ENCODE data around the gene PRSS36. TPM values are rescaled to one million over a fixed set of nuclear protein-coding genes. Genes with fewer than 3 reads are reported as not detected.

Gene PRSS36
- total RNA-seq, 1 experiment from 2014 or later = 1.3 TPM

- TF ChIP-seq ZBTB43 (CRISPR knock-in tag; IDR thresholded peaks at IDR 0.05) (peak; percentile 28; the same call in 1 of the 2 replicates), ZNF232 (CRISPR knock-in tag; IDR thresholded peaks at IDR 0.05) (peak; percentile 58; the same call in 1 of the 2 replicates), SP1 (CRISPR knock-in tag; conservative IDR thresholded peaks at IDR 0.05) (peak; percentile 82), MYBL2 (CRISPR knock-in tag; IDR thresholded peaks at IDR 0.05) (no peak), FOXP4 (CRISPR knock-in tag; IDR thresholded peaks at IDR 0.05) (peak; percentile 46; the same call in 1 of the 2 replicates), FOXK1 (CRISPR knock-in tag; IDR thresholded peaks at IDR 0.05) (peak; percentile 63; the same call in 1 of the 2 replicates), TEAD4 (CRISPR knock-in tag; IDR thresholded peaks at IDR 0.05) (peak; percentile 15; the same call in 1 of the 2 replicates), CREB1 (CRISPR knock-in tag; IDR thresholded peaks at IDR 0.05) (0 out of 2 replicates have a peak, but pooled peaks have one; percentile 62), ZNF317 (CRISPR knock-in tag; IDR thresholded peaks at IDR 0.05; ENCODE audit: borderline replicate concordance, low read depth) (no peak), GRHL2 (CRISPR knock-in tag; IDR thresholded peaks at IDR 0.05; ENCODE audit: insufficient replicate concordance, severe bottlenecking) (no peak), MAX (CRISPR knock-in tag; IDR thresholded peaks at IDR 0.05) (peak; percentile 13; the same call in 1 of the 2 replicates), FOXP1 (CRISPR knock-in tag; IDR thresholded peaks at IDR 0.05; ENCODE audit: borderline replicate concordance) (peak; percentile 73), USF1 (CRISPR knock-in tag; IDR thresholded peaks at IDR 0.05) (0 out of 2 replicates have a peak, but pooled peaks have one; percentile 18), GABPB1 (CRISPR knock-in tag; IDR thresholded peaks at IDR 0.05) (peak; percentile 45), MXD4 (CRISPR knock-in tag; IDR thresholded peaks at IDR 0.05; ENCODE audit: borderline replicate concordance) (no peak), ZNF263 (CRISPR knock-in tag; IDR thresholded peaks at IDR 0.05; ENCODE audit: low read depth) (no peak), IRF1 (CRISPR knock-in tag; IDR thresholded peaks at IDR 0.05) (peak; percentile 45; the same call in 1 of the 2 replicates), ATF3 (CRISPR knock-in tag; conservative IDR thresholded peaks at IDR 0.05) (0 out of 2 replicates have a peak, but pooled peaks have one; percentile 66), ATF1 (CRISPR knock-in tag; IDR thresholded peaks at IDR 0.05) (peak; percentile 90; the same call in 1 of the 2 replicates), RELA (CRISPR knock-in tag; IDR thresholded peaks at IDR 0.05; ENCODE audit: borderline replicate concordance) (0 out of 2 replicates have a peak, but pooled peaks have one; percentile 63), TP53 (CRISPR knock-in tag; IDR thresholded peaks at IDR 0.05) (0 out of 2 replicates have a peak, but pooled peaks have one; percentile 13), HMGA2 (CRISPR knock-in tag; IDR thresholded peaks at IDR 0.05) (peak; percentile 26; the same call in 1 of the 2 replicates), NFATC4 (CRISPR knock-in tag; IDR thresholded peaks at IDR 0.05) (peak; percentile 88), ATF6 (CRISPR knock-in tag; IDR thresholded peaks at IDR 0.05) (0 out of 2 replicates have a peak, but pooled peaks have one; percentile 76), PREB (CRISPR knock-in tag; IDR thresholded peaks at IDR 0.05; ENCODE audit: borderline replicate concordance) (peak; percentile 86; the same call in 1 of the 2 replicates), RORB (CRISPR knock-in tag; IDR thresholded peaks at IDR 0.05) (peak; percentile 72; the same call in 1 of the 2 replicates), NR2C2 (CRISPR knock-in tag; IDR thresholded peaks at IDR 0.05) (no peak), EMX1 (CRISPR knock-in tag; IDR thresholded peaks at IDR 0.05) (no peak)
Observed at GRCh38 chr16:31179747-31180459, 30.0 kb upstream of the PRSS36 start, which contains the start of gene FUS (continued).
